Breast epithelium (tissue), 3 donors: ENCODE measurements around the gene TXLNG.

Experiments used
- POLR2A ChIP-seq: fragments of 450-650 bp; IDR thresholded peaks from one replicate; pipeline ENCODE4 v1.6.1; 2016; ENCODE audit warnings: antibody characterized with exemption, mild to moderate bottlenecking, moderate library complexity
- POLR2AphosphoS5 ChIP-seq, 3 donors: sonication (generic); formaldehyde crosslinking; IDR thresholded peaks; one replicate each; pipeline ENCODE4 v1.6.1; 2017; ENCODE audit warnings: antibody characterized with exemption in 3 of 3

GRCh38 chrX:16851421-16851820, 65.2 kb downstream of the TXLNG start:
- TF ChIP-seq POLR2A = no peak
- TF ChIP-seq POLR2AphosphoS5 (IDR thresholded peaks at IDR 0.05) = no peak
